GM21717 (cell line): ENCODE measurements around the gene ATP23.
A peak's percentile ranks its signal among the peaks of the same experiment; 100 is the strongest.

Experiments
- ATAC-seq: cut with Tn5 transposase; IDR thresholded peaks from one replicate; pipeline ENCODE4 v1.9.1; 2021; ENCODE audit warnings: mild to moderate bottlenecking, moderate library complexity; ENCODE audit not compliant: unreplicated experiment

ATP23 gene

GRCh38 chr12:57907281-57907680 is 34.1 kb upstream of the ATP23 start:
- ATAC-seq = no peak

GRCh38 chr12:57908511-57908910 is 32.9 kb upstream of the ATP23 start:
- no peak for ATAC-seq

- no peak for ATAC-seq
Observed at GRCh38 chr12:57909056-57909455, 32.3 kb upstream of the ATP23 start.

GRCh38 chr12:57909611-57910010 is 31.8 kb upstream of the ATP23 start:
- ATAC-seq = no peak

GRCh38 chr12:57918147-57918546 is 23.2 kb upstream of the ATP23 start:
- no peak for ATAC-seq

- no peak for ATAC-seq
Observed at GRCh38 chr12:57927086-57927485, 14.3 kb upstream of the ATP23 start.

GRCh38 chr12:57929092-57929830 is 12.1 kb upstream of the ATP23 start:
- no peak for ATAC-seq

GRCh38 chr12:57934819-57935218 is 6.5 kb upstream of the ATP23 start:
- ATAC-seq = no peak

GRCh38 chr12:57935331-57935730 is 6.0 kb upstream of the ATP23 start:
- ATAC-seq = no peak

GRCh38 chr12:57935839-57936512 is 5.4 kb upstream of the ATP23 start:
- ATAC-seq = peak; percentile 100

GRCh38 chr12:57936513-57936883 is 4.9 kb upstream of the ATP23 start:
- no peak for ATAC-seq

GRCh38 chr12:57939291-57939690 is 2.1 kb upstream of the ATP23 start:
- no peak for ATAC-seq

- no peak for ATAC-seq
Observed at GRCh38 chr12:57940052-57940914, 1.1 kb upstream of the ATP23 start.

GRCh38 chr12:57940915-57941164 is 527 bp upstream of the ATP23 start:
- no peak for ATAC-seq

- ATAC-seq = no peak
Observed at GRCh38 chr12:57943438-57944080, 2.2 kb downstream of the ATP23 start.

- no peak for ATAC-seq
Observed at GRCh38 chr12:57944313-57945023, 3.1 kb downstream of the ATP23 start.

GRCh38 chr12:57952766-57953165 is 11.4 kb downstream of the ATP23 start:
- ATAC-seq = no peak

GRCh38 chr12:57954768-57955167 is 13.4 kb downstream of the ATP23 start:
- ATAC-seq = no peak

- ATAC-seq = no peak
Observed at GRCh38 chr12:57958061-57958657, 16.8 kb downstream of the ATP23 start.

- ATAC-seq = no peak
Observed at GRCh38 chr12:57964421-57964820, 23.1 kb downstream of the ATP23 start.
